IMR-90 (cell line): ENCODE results near the gene MYCBP2. TPM values are rescaled to one million over a fixed set of nuclear protein-coding genes. Genes with fewer than 3 reads are reported as not detected.

Experiments used
- ATAC-seq: fragments of 200-7000 bp; cut with Tn5 transposase; 2 replicates; pipeline ENCODE4 v1.9.1; 2020; ENCODE audit warnings: low read depth, mild to moderate bottlenecking, moderate library complexity
- BruUV-seq: library from RNA; stranded (reverse); fragments of 400-500 nt; replicated peaks from 2 replicates; lab custom pipeline; 2021; lab: Mats Ljungman, UMichigan
- CTCF ChIA-PET: fragments of 300-600 bp; formaldehyde crosslinking; extraction: SDS; loops from one replicate; lab custom pipeline; 2021; ENCODE audit warnings: antibody characterized with exemption; lab: Yijun Ruan, JAX
- POLR2A ChIA-PET: fragments of 300-600 bp; sonication (Branson Sonifier 250); formaldehyde crosslinking; loops from one replicate; lab custom pipeline; 2022; ENCODE audit warnings: antibody characterized with exemption; ENCODE audit not compliant: unreplicated experiment; lab: Charles Lee
- DNase-seq: peaks from one replicate; pipeline ENCODE4 v3.0.0; 2013
- H2AFZ ChIP-seq: replicated peaks from 2 replicates; pipeline ENCODE3; 2013; ENCODE audit warnings: low read length, mild to moderate bottlenecking; ENCODE audit not compliant: poor library complexity
- H2AK5ac ChIP-seq: 2 replicates; pipeline ENCODE4 v1.6.1; 2013; ENCODE audit warnings: low read depth, low read length, inconsistent platforms
- H2AK9ac ChIP-seq: replicated peaks from 2 replicates; pipeline ENCODE3; 2013; ENCODE audit warnings: mild to moderate bottlenecking, low read depth, low read length, moderate library complexity; ENCODE audit not compliant: poor library complexity
- H2BK120ac ChIP-seq: 2 replicates; pipeline ENCODE4 v1.6.1; 2013; ENCODE audit warnings: low read depth, low read length, inconsistent platforms
- H2BK15ac ChIP-seq: 3 replicates; pipeline ENCODE4 v1.6.1; 2013; ENCODE audit warnings: low read depth, low read length, inconsistent platforms
- H2BK20ac ChIP-seq: 2 replicates; pipeline ENCODE4 v1.6.1; 2013; ENCODE audit warnings: low read depth, mild to moderate bottlenecking, inconsistent platforms, low read length, moderate library complexity
- H2BK5ac ChIP-seq: 2 replicates; pipeline ENCODE4 v1.6.1; 2013; ENCODE audit warnings: mild to moderate bottlenecking, low read depth, low read length, inconsistent platforms; ENCODE audit not compliant: poor library complexity, severe bottlenecking
- H3K14ac ChIP-seq: replicated peaks from 2 replicates; pipeline ENCODE4 v1.6.1; 2013; ENCODE audit warnings: low read depth, low read length, inconsistent platforms
- H3K18ac ChIP-seq: 2 replicates; pipeline ENCODE4 v1.6.1; 2013; ENCODE audit warnings: low read depth, low read length, control low read depth
- H3K23ac ChIP-seq: 2 replicates; pipeline ENCODE4 v1.6.1; 2013; ENCODE audit warnings: low read depth, low read length, inconsistent platforms
- H3K27ac ChIP-seq: 2 replicates; pipeline ENCODE4 v1.5.1; 2013; ENCODE audit warnings: mild to moderate bottlenecking, control low read depth, low read length; ENCODE audit not compliant: insufficient read depth
- H3K27me3 ChIP-seq: 2 replicates; pipeline ENCODE4 v1.6.1; 2013; ENCODE audit warnings: low read length; ENCODE audit not compliant: control insufficient read depth, insufficient read depth
- H3K36me3 ChIP-seq: 2 replicates; pipeline ENCODE4 v1.6.1; 2013; ENCODE audit warnings: low read length, mixed read lengths; ENCODE audit not compliant: control insufficient read depth, insufficient read depth
- H3K4ac ChIP-seq: 2 replicates; pipeline ENCODE4 v1.6.1; 2013; ENCODE audit warnings: low read depth, low read length, inconsistent platforms
- H3K4me1 ChIP-seq: 2 replicates; pipeline ENCODE4 v1.6.1; 2013; ENCODE audit warnings: low read length, mixed read lengths; ENCODE audit not compliant: control insufficient read depth, insufficient read depth
- H3K4me2 ChIP-seq: 2 replicates; pipeline ENCODE4 v1.6.1; 2013; ENCODE audit warnings: low read depth, mild to moderate bottlenecking, control low read depth, low read length, moderate library complexity
- H3K4me3 ChIP-seq: 2 replicates; pipeline ENCODE4 v1.5.1; 2013; ENCODE audit warnings: low read depth, mild to moderate bottlenecking, control low read depth, low read length, moderate library complexity; ENCODE audit not compliant: insufficient read depth
- H3K56ac ChIP-seq: 2 replicates; pipeline ENCODE4 v1.6.1; 2013; ENCODE audit warnings: low read length, inconsistent platforms; ENCODE audit not compliant: insufficient read depth; ENCODE audit errors: extremely low read depth
- H3K79me1 ChIP-seq, 2 experiments: 2 replicates each; pipeline ENCODE4 v1.6.1; 2013; ENCODE audit warnings: low read length in 2 of 2, inconsistent platforms in 1 of 2, low read depth in 1 of 2
- H3K9ac ChIP-seq: 2 replicates; pipeline ENCODE4 v1.6.1; 2013; ENCODE audit warnings: low read depth, low read length, control low read depth
- H3K9me1 ChIP-seq: 2 replicates; pipeline ENCODE4 v1.6.1; 2013; ENCODE audit warnings: low read length, inconsistent platforms; ENCODE audit not compliant: insufficient read depth
- H3K9me3 ChIP-seq: 2 replicates; pipeline ENCODE4 v1.6.1; 2013; ENCODE audit warnings: low read length; ENCODE audit not compliant: control insufficient read depth, insufficient read depth
- H4K20me1 ChIP-seq: 2 replicates; pipeline ENCODE4 v1.6.1; 2013; ENCODE audit warnings: low read length, inconsistent platforms; ENCODE audit not compliant: insufficient read depth
- H4K5ac ChIP-seq: 2 replicates; pipeline ENCODE4 v1.6.1; 2013; ENCODE audit warnings: mild to moderate bottlenecking, low read depth, low read length, control low read depth
- H4K8ac ChIP-seq, 2 experiments: 2 replicates each; pipeline ENCODE4 v1.6.1; 2013; ENCODE audit warnings: low read depth in 2 of 2, low read length in 2 of 2, control low read depth in 1 of 2, inconsistent platforms in 1 of 2
- H4K91ac ChIP-seq: 2 replicates; pipeline ENCODE4 v1.6.1; 2013; ENCODE audit warnings: low read depth, low read length, inconsistent platforms; ENCODE audit not compliant: insufficient read depth
- BHLHE40 ChIP-seq: fragments of 150-350 bp; IDR thresholded peaks from 2 replicates; pipeline ENCODE4 v1.6.1; 2016; ENCODE audit warnings: mild to moderate bottlenecking, low read depth, low read length
- CTCF ChIP-seq: conservative IDR thresholded peaks from 2 replicates; pipeline ENCODE4 v1.5.1; 2012; ENCODE audit warnings: mild to moderate bottlenecking, low read depth, low read length, improper control_type of control experiment
- MAZ ChIP-seq: IDR thresholded peaks from 2 replicates; pipeline ENCODE4 v1.6.1; 2012; ENCODE audit warnings: low read depth, mild to moderate bottlenecking, low read length, improper control_type of control experiment, moderate library complexity, borderline replicate concordance
- MXI1 ChIP-seq: IDR thresholded peaks from 2 replicates; pipeline ENCODE4 v1.6.1; 2012; ENCODE audit warnings: low read depth, mild to moderate bottlenecking, low read length, moderate library complexity, borderline replicate concordance
- POLR2A ChIP-seq: IDR thresholded peaks from 2 replicates; pipeline ENCODE4 v1.6.1; 2012; ENCODE audit warnings: mild to moderate bottlenecking, low read depth, low read length
- RAD21 ChIP-seq: IDR thresholded peaks from 2 replicates; pipeline ENCODE4 v1.6.1; 2012; ENCODE audit warnings: low read length, improper control_type of control experiment
- WGBS, 2 experiments: methylation state at CpG; one replicate each; pipeline versions ENCODE4 v1.1.5 to v1.1.7; 2013; ENCODE audit warnings: missing lambda C conversion rate in 2 of 2; ENCODE audit not compliant: insufficient read length in 1 of 2; ENCODE audit errors: extremely low coverage in 2 of 2; 5-methylcytosine and 5-hydroxymethylcytosine counted together
- dilution Hi-C: fragments of 300-500 bp; cut with HindIII; formaldehyde crosslinking; loops from one replicate; pipeline ENCODE4 v1.14.3; 2018; ENCODE audit warnings: low sequenced_read_pairs; ENCODE audit not compliant: unreplicated experiment
- in situ Hi-C: fragments of 300-500 bp; cut with MboI; formaldehyde crosslinking; loops from 3 replicates; pipeline ENCODE4 v1.14.3; 2019; ENCODE audit warnings: low sequenced_read_pairs, inconsistent platforms, mixed read lengths
- intact Hi-C: fragments of 100-400 bp; cut with micrococcal nuclease; formaldehyde crosslinking; loops from 2 replicates; pipeline ENCODE4 v1.10.0; 2022
- polyA plus RNA-seq, 3 experiments: library from polyadenylated mRNA; depleted of rRNA; stranded (reverse); fragments of >200 nt; gene quantifications; 2 replicates each; pipeline ENCODE4 v1.2.3, GENCODE V29; 2012; ENCODE audit warnings: low replicate concordance in 1 of 3
- total RNA-seq: library from RNA; depleted of rRNA; stranded (reverse); fragments of >200 nt; gene quantifications from 2 replicates; pipeline ENCODE4 v1.2.3, GENCODE V29; 2012

The MYCBP2 gene
- total and polyA plus RNA-seq, 2 of the 4 experiments (the other 2 are of a cell fraction): 20.1 to 43.2 TPM

GRCh38 chr13:77053192-77053591, 273.7 kb downstream of the MYCBP2 start:
- POLR2A ChIA-PET: no interaction called here
- Histone ChIP-seq H2BK20ac (no peak overlapping the region), H3K79me1 (no peaks in the 10 kb centered on the region), H2AFZ (no peak overlapping the region), H3K27me3 (no peaks in the 10 kb centered on the region), H3K23ac (no peak overlapping the region), H2BK120ac (no peak overlapping the region), H3K9me3 (no peaks in the 10 kb centered on the region), H2AK5ac (no peak overlapping the region), H3K4me2 (no peak overlapping the region), H4K5ac (no peak overlapping the region), H4K20me1 (no peaks in the 10 kb centered on the region), H3K36me3 (peaks cover 30% of the 10 kb centered on the region), H3K56ac (no peak overlapping the region), H3K4me1 (no peaks in the 10 kb centered on the region), H2BK5ac (no peak overlapping the region), H3K4me3 (no peak overlapping the region), H2AK9ac (no peak overlapping the region), H3K9ac (no peak overlapping the region), H4K91ac (no peak overlapping the region), H3K14ac (no peak overlapping the region), H3K4ac (no peak overlapping the region), H3K27ac (no peak overlapping the region), H2BK15ac (no peak overlapping the region), H4K8ac (no peak overlapping the region), H3K9me1 (peaks cover 4% of the 10 kb centered on the region; the same call in 1 of the 2 replicates), H3K18ac (no peak overlapping the region)
- in situ Hi-C loops (no loop called here), intact Hi-C loops (no loop called here), dilution Hi-C loops (no loop called here)
- DNase-seq (no peak), ATAC-seq (no peak)
- no TSS peak for BruUV-seq
- WGBS, 2 experiments: 93% methylated on average over 3 of the region's 4 CpGs; no CpG with 5 or more reads in 1 of the 2 experiments
- CTCF ChIA-PET: no interaction called here
- TF ChIP-seq MXI1: no peak
- no peak for TF ChIP-seq MAZ
- no peak for TF ChIP-seq CTCF
- TF ChIP-seq POLR2A: no peak
- TF ChIP-seq BHLHE40: no peak
- TF ChIP-seq RAD21: no peak
